Activated naive CD4-positive, alpha-beta T cell treated with anti-CD3 and anti-CD28 coated beads, Interleukin-2, amount 50 U/mL, for 24 hours (primary cell): ENCODE measurements around the gene BACH2.

Experiments used
- H3K27ac Mint-ChIP-seq: one replicate; pipeline ENCODE4 v1.8.0; 2021; ENCODE audit warnings: mild to moderate bottlenecking, mixed read lengths
- H3K27me3 Mint-ChIP-seq: one replicate; pipeline ENCODE4 v1.8.0; 2021; ENCODE audit warnings: mixed read lengths
- H3K36me3 Mint-ChIP-seq: one replicate; pipeline ENCODE4 v1.8.0; 2021; ENCODE audit warnings: mixed read lengths
- H3K4me1 Mint-ChIP-seq: one replicate; pipeline ENCODE4 v1.8.0; 2021; ENCODE audit warnings: mixed read lengths
- H3K4me3 Mint-ChIP-seq: one replicate; pipeline ENCODE4 v1.8.0; 2021; ENCODE audit warnings: mild to moderate bottlenecking, mixed read lengths
- H3K9me3 Mint-ChIP-seq: one replicate; pipeline ENCODE4 v1.8.0; 2021; ENCODE audit warnings: mixed read lengths

The BACH2 gene

GRCh38 chr6:90024633-90025032, 272.0 kb downstream of the BACH2 start:
- no peaks in the 10 kb centered on the region for H3K9me3 Mint-ChIP-seq

GRCh38 chr6:90021711-90022110, 274.9 kb downstream of the BACH2 start:
- Mint-ChIP-seq H3K4me1 (peaks cover 91% of the 10 kb centered on the region), H3K36me3 (peaks cover 45% of the 10 kb centered on the region), H3K27me3 (no peaks in the 10 kb centered on the region), H3K9me3 (no peaks in the 10 kb centered on the region), H3K27ac (no peak overlapping the region), H3K4me3 (no peak overlapping the region)

More at GRCh38 chr6:90024633-90025032, 272.0 kb downstream of the BACH2 start:
- peak overlapping the region; percentile 53 for H3K4me3 Mint-ChIP-seq
- peaks cover 92% of the 10 kb centered on the region for H3K4me1 Mint-ChIP-seq
- H3K27ac Mint-ChIP-seq, result peak overlapping the region; percentile 100
- no peaks in the 10 kb centered on the region for H3K27me3 Mint-ChIP-seq
- peaks cover 37% of the 10 kb centered on the region for H3K36me3 Mint-ChIP-seq

GRCh38 chr6:90020746-90021145, 275.9 kb downstream of the BACH2 start:
- H3K27ac Mint-ChIP-seq, result peak overlapping the region; percentile 68

GRCh38 chr6:90019216-90019615, 277.4 kb downstream of the BACH2 start:
- Mint-ChIP-seq H3K4me1 (peaks cover 81% of the 10 kb centered on the region), H3K9me3 (no peaks in the 10 kb centered on the region), H3K27ac (peak overlapping the region; percentile 65), H3K27me3 (no peaks in the 10 kb centered on the region), H3K4me3 (no peak overlapping the region), H3K36me3 (peaks cover 44% of the 10 kb centered on the region)

More at GRCh38 chr6:90020746-90021145, 275.9 kb downstream of the BACH2 start:
- Mint-ChIP-seq H3K27me3 (no peaks in the 10 kb centered on the region), H3K36me3 (peaks cover 49% of the 10 kb centered on the region), H3K4me3 (no peak overlapping the region), H3K9me3 (no peaks in the 10 kb centered on the region), H3K4me1 (peaks cover 90% of the 10 kb centered on the region)

GRCh38 chr6:90015883-90016282, 280.8 kb downstream of the BACH2 start:
- H3K27me3 Mint-ChIP-seq, result no peaks in the 10 kb centered on the region
- H3K9me3 Mint-ChIP-seq, result no peaks in the 10 kb centered on the region
- no peak overlapping the region for H3K4me3 Mint-ChIP-seq
- H3K27ac Mint-ChIP-seq, result peak overlapping the region; percentile 60
- peaks cover 47% of the 10 kb centered on the region for H3K36me3 Mint-ChIP-seq
- H3K4me1 Mint-ChIP-seq, result peaks cover 69% of the 10 kb centered on the region

GRCh38 chr6:90008908-90009501, 287.6 kb downstream of the BACH2 start:
- peaks cover 57% of the 10 kb centered on the region for H3K4me1 Mint-ChIP-seq
- H3K9me3 Mint-ChIP-seq, result no peaks in the 10 kb centered on the region
- peak overlapping the region; percentile 97 for H3K27ac Mint-ChIP-seq
- peaks cover 46% of the 10 kb centered on the region for H3K36me3 Mint-ChIP-seq
- H3K27me3 Mint-ChIP-seq, result no peaks in the 10 kb centered on the region
- peak overlapping the region; percentile 51 for H3K4me3 Mint-ChIP-seq

- Mint-ChIP-seq H3K27me3 (no peaks in the 10 kb centered on the region), H3K27ac (peak overlapping the region; percentile 97), H3K9me3 (no peaks in the 10 kb centered on the region), H3K36me3 (peaks cover 44% of the 10 kb centered on the region), H3K4me3 (peak overlapping the region; percentile 51), H3K4me1 (peaks cover 53% of the 10 kb centered on the region)
Observed at GRCh38 chr6:90008189-90008907, 288.3 kb downstream of the BACH2 start.

GRCh38 chr6:90005048-90005827, 291.4 kb downstream of the BACH2 start:
- no peaks in the 10 kb centered on the region for H3K9me3 Mint-ChIP-seq
- H3K27me3 Mint-ChIP-seq, result no peaks in the 10 kb centered on the region
- peaks cover 38% of the 10 kb centered on the region for H3K4me1 Mint-ChIP-seq
- peaks cover 30% of the 10 kb centered on the region for H3K36me3 Mint-ChIP-seq
- H3K4me3 Mint-ChIP-seq, result no peak overlapping the region
- peak overlapping the region; percentile 86 for H3K27ac Mint-ChIP-seq

GRCh38 chr6:90004511-90004910, 292.1 kb downstream of the BACH2 start:
- H3K27ac Mint-ChIP-seq, result peak overlapping the region; percentile 62
- H3K27me3 Mint-ChIP-seq, result no peaks in the 10 kb centered on the region
- H3K4me1 Mint-ChIP-seq, result peaks cover 36% of the 10 kb centered on the region
- no peak overlapping the region for H3K4me3 Mint-ChIP-seq
- peaks cover 31% of the 10 kb centered on the region for H3K36me3 Mint-ChIP-seq
- H3K9me3 Mint-ChIP-seq, result no peaks in the 10 kb centered on the region

GRCh38 chr6:90003941-90004340, 292.7 kb downstream of the BACH2 start:
- H3K4me3 Mint-ChIP-seq, result no peak overlapping the region
- H3K27me3 Mint-ChIP-seq, result no peaks in the 10 kb centered on the region
- peak overlapping the region; percentile 51 for H3K27ac Mint-ChIP-seq
- H3K9me3 Mint-ChIP-seq, result no peaks in the 10 kb centered on the region
- H3K4me1 Mint-ChIP-seq, result peaks cover 30% of the 10 kb centered on the region
- peaks cover 28% of the 10 kb centered on the region for H3K36me3 Mint-ChIP-seq

GRCh38 chr6:90003069-90003795, 293.4 kb downstream of the BACH2 start:
- Mint-ChIP-seq H3K9me3 (no peaks in the 10 kb centered on the region), H3K27me3 (no peaks in the 10 kb centered on the region), H3K27ac (no peak overlapping the region), H3K36me3 (peaks cover 25% of the 10 kb centered on the region), H3K4me3 (no peak overlapping the region), H3K4me1 (peaks cover 28% of the 10 kb centered on the region)

GRCh38 chr6:90000864-90001731, 295.5 kb downstream of the BACH2 start:
- H3K36me3 Mint-ChIP-seq, result peaks cover 32% of the 10 kb centered on the region
- peaks cover 39% of the 10 kb centered on the region for H3K4me1 Mint-ChIP-seq
- H3K9me3 Mint-ChIP-seq, result peaks cover 6% of the 10 kb centered on the region
- no peak overlapping the region for H3K4me3 Mint-ChIP-seq
- H3K27me3 Mint-ChIP-seq, result no peaks in the 10 kb centered on the region
- no peak overlapping the region for H3K27ac Mint-ChIP-seq

GRCh38 chr6:89999945-90000825, 296.5 kb downstream of the BACH2 start:
- Mint-ChIP-seq H3K4me3 (no peak overlapping the region), H3K27me3 (no peaks in the 10 kb centered on the region), H3K9me3 (peaks cover 6% of the 10 kb centered on the region), H3K4me1 (peaks cover 40% of the 10 kb centered on the region), H3K27ac (peak overlapping the region; percentile 56), H3K36me3 (peaks cover 36% of the 10 kb centered on the region)

GRCh38 chr6:89999154-89999553, 297.5 kb downstream of the BACH2 start:
- H3K4me1 Mint-ChIP-seq, result peaks cover 41% of the 10 kb centered on the region
- H3K36me3 Mint-ChIP-seq, result peaks cover 38% of the 10 kb centered on the region
- no peak overlapping the region for H3K4me3 Mint-ChIP-seq
- H3K27ac Mint-ChIP-seq, result no peak overlapping the region
- no peaks in the 10 kb centered on the region for H3K27me3 Mint-ChIP-seq
- H3K9me3 Mint-ChIP-seq, result peaks cover 6% of the 10 kb centered on the region
